Activated gamma-delta T cell treated with Interleukin-2 at 50 U/mL for 16 hours (primary cell): ENCODE measurements around the gene WDR76.
A peak's percentile ranks its signal among the peaks of the same experiment; 100 is the strongest.
"Not testable (repeated sequence)": the region's sequence is repeated elsewhere in the genome, so short reads cannot be mapped to it uniquely, and the experiment has no call there.

ENCODE experiments used
- DNase-seq: peaks from one replicate; pipeline ENCODE4 v3.0.0-alpha.2; 2020

Gene WDR76

GRCh38 chr15:43824302-43825246 lies 2.2 kb upstream of the WDR76 start, which contains the start of gene MFAP1:
MFAP1 (minus strand) TSS chr15:43824690; CDS start chr15:43824569, 121 bp downstream.
- DNase-seq: peak; percentile 89

GRCh38 chr15:43825305-43825704 lies 1.5 kb upstream of the WDR76 start:
- not testable (repeated sequence) for DNase-seq

GRCh38 chr15:43826029-43826507 lies 734 bp upstream of the WDR76 start:
- no peak for DNase-seq

- no peak for DNase-seq
Measured at GRCh38 chr15:43828061-43828657, 1.4 kb downstream of the WDR76 start.

GRCh38 chr15:43829951-43830540 lies 3.2 kb downstream of the WDR76 start:
- not testable (repeated sequence) for DNase-seq

- not testable (repeated sequence) for DNase-seq
Measured at GRCh38 chr15:43830691-43831275, 4.0 kb downstream of the WDR76 start.

GRCh38 chr15:43831519-43832052 lies 4.8 kb downstream of the WDR76 start:
- not testable (repeated sequence) for DNase-seq

- not testable (repeated sequence) for DNase-seq
Measured at GRCh38 chr15:43832485-43832884, 5.7 kb downstream of the WDR76 start.

- no peak for DNase-seq
Measured at GRCh38 chr15:43845421-43845820, 18.6 kb downstream of the WDR76 start.

GRCh38 chr15:43851251-43851650 lies 24.4 kb downstream of the WDR76 start:
- DNase-seq: no peak

- no peak for DNase-seq
Measured at GRCh38 chr15:43852607-43853006, 25.8 kb downstream of the WDR76 start.

- DNase-seq: no peak
Measured at GRCh38 chr15:43854801-43855200, 28.0 kb downstream of the WDR76 start.

GRCh38 chr15:43859546-43859945 lies 32.7 kb downstream of the WDR76 start:
- DNase-seq: no peak

GRCh38 chr15:43866636-43867035 lies 39.8 kb downstream of the WDR76 start:
- DNase-seq: not testable (repeated sequence)

GRCh38 chr15:43867096-43867495 lies 40.3 kb downstream of the WDR76 start:
- no peak for DNase-seq

- no peak for DNase-seq
Measured at GRCh38 chr15:43868406-43868805, 41.6 kb downstream of the WDR76 start.

- no peak for DNase-seq
Measured at GRCh38 chr15:43871835-43872234, 45.0 kb downstream of the WDR76 start.

GRCh38 chr15:43872416-43873020 lies 45.7 kb downstream of the WDR76 start:
- DNase-seq: no peak

GRCh38 chr15:43873651-43874050 lies 46.8 kb downstream of the WDR76 start:
- no peak for DNase-seq

- no peak for DNase-seq
Measured at GRCh38 chr15:43876872-43877271, 50.1 kb downstream of the WDR76 start.

GRCh38 chr15:43877371-43877770 lies 50.6 kb downstream of the WDR76 start:
- DNase-seq: no peak

- DNase-seq: no peak
Measured at GRCh38 chr15:43878446-43878845, 51.6 kb downstream of the WDR76 start.
